ENCODE measurements around the gene CPLANE1. TPM values are rescaled to one million over a fixed set of nuclear protein-coding genes. Genes with fewer than 3 reads are reported as not detected.
"Not testable (repeated sequence)": the region's sequence is repeated elsewhere in the genome, so short reads cannot be mapped to it uniquely, and the experiment has no call there.

CPLANE1 gene
- 0.05 and 0.97 TPM in 2 replicates for total RNA-seq (2014; rRNA removed; shearing (Covaris generic))

DNA sequence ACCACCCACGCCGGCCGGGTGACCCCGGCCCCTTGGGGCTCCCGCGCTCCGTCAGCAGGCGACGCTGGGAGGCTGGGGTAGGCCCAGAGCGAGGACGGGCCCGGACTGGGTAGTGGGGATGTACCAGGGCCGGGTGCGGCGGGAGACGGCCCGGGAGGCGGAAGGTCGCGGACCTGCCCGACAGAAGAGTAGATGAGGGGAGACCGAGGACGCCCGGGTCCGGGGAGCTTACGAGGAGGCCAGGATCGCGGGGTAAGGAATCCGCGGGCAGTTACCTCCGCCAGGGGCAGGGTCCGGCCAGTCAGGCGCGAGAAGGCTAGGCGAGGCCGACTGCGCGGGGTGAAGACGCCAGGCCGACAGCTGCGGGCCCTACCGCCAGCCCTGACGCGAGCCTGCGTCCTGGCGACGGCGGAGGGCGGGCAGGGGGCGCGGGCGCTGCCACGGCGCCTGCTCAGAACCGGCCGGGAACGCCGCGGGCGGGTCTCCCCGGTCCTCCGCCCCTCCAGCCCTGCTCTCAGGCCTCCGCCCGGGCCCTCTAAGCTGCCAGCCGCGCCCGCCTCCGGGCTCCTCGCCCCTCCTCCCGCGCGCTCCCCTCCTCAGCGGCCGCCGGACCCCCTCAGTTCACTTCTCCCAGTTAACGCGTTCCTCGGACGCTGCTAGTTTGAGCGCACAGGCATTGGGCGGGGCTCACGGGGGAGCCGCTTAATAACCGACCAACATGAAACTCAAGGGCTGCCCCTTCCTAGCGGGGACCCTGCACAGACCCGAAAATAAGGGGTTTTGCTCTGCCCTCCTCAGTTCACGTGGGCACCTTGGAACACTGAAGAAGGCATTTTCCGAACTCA is at the start of gene CPLANE1:
Gene CPLANE1, minus strand, starts transcription at position 407 of the 845 bp plus-strand sequence. CDS start 1,678 bp downstream, outside the sequence.
- DNase-seq (ENCODE audit: low spot score) = peak; percentile 4

GRCh38 chr5:37296313-37296712 is 47.1 kb upstream of the CPLANE1 start:
- not testable (repeated sequence) for DNase-seq (ENCODE audit: low spot score)

DNA sequence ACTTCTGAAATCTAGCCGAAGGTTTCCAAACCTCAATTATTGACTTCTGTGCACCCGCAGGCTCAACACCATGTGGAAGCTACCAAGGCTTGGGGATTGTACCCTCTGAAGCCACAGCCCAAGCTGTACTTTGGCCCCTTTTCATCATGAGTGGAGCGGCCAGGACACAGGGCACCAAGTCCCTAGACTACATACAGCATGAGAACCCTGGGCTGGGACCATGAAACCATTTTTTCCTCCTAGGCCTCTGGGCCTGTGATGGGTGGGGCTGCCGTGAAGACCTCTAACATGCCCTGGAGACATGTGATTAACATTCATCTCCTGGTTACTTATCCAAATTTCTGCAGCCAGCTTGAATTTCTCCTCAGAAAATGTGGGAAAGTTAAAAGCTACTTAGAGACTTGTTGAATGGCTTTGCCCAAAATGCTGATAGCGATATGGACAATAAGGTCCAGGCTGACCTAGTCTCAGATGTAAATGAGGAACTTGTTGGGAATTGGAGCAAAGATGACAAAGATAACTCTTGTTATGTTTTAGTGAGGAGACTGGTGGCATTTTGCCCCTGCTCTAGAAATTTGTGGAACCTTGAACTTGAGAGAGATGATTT is 34.1 kb upstream of the CPLANE1 start:
- no peak for DNase-seq (ENCODE audit: low spot score)

DNA sequence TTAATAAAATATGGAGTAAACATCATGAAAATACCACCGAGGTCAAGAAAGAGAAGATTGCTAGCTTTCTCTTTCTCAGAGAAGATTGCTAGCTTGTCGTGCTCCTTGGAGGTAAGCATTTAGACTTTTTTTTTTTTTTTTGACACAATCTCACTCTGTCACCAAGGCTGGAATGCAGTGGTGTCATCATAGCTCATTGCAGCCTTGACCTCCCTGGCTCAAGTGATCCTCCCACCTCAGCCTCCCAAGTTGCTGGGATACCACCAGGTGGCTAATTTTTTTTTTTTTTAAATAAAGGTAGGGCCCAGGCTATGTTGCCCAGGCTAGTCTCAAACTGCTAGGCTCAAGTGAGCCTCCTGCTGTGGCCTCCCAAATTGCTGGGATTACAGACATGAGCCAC is 26.3 kb upstream of the CPLANE1 start:
- DNase-seq (ENCODE audit: low spot score) = no peak

DNA sequence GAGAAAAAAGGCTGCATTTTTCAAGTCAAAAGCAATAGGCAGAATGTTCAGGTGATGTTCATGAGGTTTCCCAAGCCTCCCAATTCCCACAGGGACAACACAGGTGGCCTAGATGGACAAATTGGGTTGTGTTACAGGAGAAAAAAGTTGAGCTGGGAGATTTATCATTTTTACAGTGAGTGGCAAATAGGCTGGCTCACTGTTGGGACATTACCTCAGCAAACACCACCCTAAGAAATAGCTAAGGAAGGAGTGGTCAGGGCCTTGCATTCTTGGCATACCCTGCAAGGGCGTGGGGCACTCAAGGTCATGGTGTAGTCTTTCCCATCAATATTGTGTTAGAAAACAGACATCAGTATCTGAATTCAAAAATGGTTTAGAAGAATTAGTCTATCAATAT is 23.3 kb upstream of the CPLANE1 start:
- peak; percentile 65 for DNase-seq (ENCODE audit: low spot score)

- DNase-seq (ENCODE audit: low spot score) = not testable (repeated sequence)
Measured at GRCh38 chr5:37268100-37268499, 18.9 kb upstream of the CPLANE1 start.

- no peak for DNase-seq (ENCODE audit: low spot score)
Measured at GRCh38 chr5:37255774-37256358, 6.7 kb upstream of the CPLANE1 start.

DNA sequence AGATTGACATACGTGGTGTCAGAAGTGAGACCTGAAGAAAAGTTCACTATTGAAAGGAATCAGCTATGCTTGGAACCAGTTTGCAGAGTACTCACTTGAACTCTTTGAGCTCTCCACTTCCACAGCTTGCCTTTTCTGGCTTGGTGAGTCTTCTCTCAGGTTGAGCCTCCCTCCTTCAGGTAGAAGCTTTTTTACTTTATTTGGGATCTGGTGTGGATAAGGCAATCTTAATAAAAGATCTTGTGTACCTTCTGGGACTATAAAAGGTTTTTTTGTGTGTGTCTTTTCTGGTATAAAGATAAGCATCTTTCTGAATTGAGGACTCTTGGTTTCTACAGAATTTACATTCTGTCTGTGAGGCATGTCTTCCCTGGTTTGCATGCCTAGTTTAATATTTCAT is 5.4 kb upstream of the CPLANE1 start:
- no peak for DNase-seq (ENCODE audit: low spot score)

DNA sequence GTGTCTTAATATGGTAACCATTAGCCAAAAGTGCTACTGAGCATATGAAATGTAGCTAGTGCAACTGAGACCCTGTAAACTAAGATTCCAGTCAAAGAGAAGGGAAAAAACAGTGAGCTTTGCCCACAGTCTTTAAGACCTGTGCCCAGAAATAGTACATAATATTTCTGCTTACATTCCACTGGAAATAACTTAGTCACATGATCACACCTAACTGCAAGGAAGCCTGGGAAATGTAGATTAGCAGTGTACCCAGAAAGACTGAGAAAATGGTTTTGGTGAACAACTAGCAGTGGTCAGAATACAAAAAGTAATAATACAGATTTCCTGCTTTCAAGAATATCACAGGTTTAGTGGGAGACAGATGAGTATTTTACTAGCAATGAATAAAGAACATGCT is 2.5 kb upstream of the CPLANE1 start:
- DNase-seq (ENCODE audit: low spot score) = no peak

GRCh38 chr5:37249815-37250164 is 614 bp upstream of the CPLANE1 start:
- DNase-seq (ENCODE audit: low spot score) = no peak

GRCh38 chr5:37248421-37248969 is 681 bp downstream of the CPLANE1 start:
- no peak for DNase-seq (ENCODE audit: low spot score)

- no peak for DNase-seq (ENCODE audit: low spot score)
Measured at GRCh38 chr5:37247496-37247895, 1.7 kb downstream of the CPLANE1 start.

DNA sequence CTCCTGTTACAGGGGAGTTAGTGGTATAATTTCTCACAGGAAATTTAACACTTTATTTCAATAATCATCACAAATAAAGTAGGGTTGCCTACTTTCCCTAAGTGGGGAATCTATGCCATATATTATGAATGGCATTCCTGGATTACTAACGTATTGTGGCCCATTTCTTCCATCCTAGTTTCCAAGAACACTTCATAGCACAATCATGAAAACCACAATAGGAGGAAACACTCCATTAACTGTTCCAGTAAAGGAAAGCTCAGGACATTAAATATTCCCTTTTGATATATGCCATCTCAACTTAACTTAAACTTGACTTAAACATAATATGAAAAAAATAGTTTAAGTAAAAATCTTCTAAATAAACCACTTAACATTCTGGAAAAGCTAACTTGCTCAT is 2.1 kb downstream of the CPLANE1 start:
- no peak for DNase-seq (ENCODE audit: low spot score)

- no peak for DNase-seq (ENCODE audit: low spot score)
Measured at GRCh38 chr5:37234288-37234687, 14.9 kb downstream of the CPLANE1 start.

DNA sequence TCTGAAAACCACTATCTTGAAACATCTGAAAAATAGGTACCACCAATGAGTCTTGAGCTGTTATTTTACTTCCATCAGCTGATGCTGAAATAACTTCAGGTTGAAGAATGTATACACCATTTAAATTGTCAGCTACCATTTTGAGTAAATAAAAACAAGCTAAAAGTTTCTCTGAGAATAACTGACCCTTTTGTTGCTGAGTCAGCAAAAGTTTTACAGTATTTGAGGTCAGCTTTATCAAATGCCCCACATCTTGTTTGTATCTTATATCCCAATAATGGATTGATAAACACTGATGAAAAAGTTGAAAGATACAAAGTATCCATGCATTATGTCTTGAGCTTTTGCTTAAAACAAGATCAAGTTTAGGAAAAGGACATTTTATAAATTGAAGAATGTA is 22.8 kb downstream of the CPLANE1 start:
- no peak for DNase-seq (ENCODE audit: low spot score)

GRCh38 chr5:37222181-37222580 is 27.0 kb downstream of the CPLANE1 start:
- no peak for DNase-seq (ENCODE audit: low spot score)

- not testable (repeated sequence) for DNase-seq (ENCODE audit: low spot score)
Measured at GRCh38 chr5:37220426-37220825, 28.8 kb downstream of the CPLANE1 start.

DNA sequence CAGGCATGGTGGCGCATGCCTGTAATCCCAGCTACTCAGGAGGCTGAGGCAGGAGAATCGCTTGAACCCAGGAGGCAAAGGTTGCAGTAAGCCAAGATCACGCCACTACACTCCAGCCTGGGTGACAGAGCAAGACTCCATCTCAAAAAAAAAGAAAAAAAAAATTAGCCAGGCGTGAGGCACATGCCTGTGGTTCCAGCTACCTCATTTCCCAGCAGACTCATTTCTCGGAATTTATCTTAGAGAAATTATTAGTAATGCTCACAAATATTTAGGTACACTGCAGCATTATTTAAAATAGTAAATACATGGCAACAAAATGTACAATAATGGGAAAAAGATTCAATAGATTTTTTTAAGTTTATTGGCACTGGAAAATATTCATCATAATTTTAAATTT is 29.8 kb downstream of the CPLANE1 start:
- DNase-seq (ENCODE audit: low spot score) = not testable (repeated sequence)

DNA sequence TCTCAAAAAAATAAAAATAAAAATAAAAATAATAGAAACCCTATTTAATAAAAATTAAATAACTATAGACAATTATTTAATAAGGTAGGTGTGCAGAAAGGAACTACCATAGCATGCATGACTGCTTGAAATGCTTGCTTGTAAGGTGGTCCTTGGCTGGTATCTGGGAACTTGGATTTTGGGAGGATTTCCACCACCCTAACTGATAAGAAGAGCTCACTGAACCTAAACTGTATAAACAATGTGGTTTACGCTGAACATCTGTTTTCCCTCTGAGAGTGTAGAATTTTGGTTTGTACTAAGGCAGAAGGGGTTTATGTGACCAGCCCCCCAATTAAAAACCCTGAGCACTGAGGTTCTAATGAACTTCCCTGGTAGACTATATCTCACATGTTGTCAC is 31.2 kb downstream of the CPLANE1 start:
- no peak for DNase-seq (ENCODE audit: low spot score)

DNA sequence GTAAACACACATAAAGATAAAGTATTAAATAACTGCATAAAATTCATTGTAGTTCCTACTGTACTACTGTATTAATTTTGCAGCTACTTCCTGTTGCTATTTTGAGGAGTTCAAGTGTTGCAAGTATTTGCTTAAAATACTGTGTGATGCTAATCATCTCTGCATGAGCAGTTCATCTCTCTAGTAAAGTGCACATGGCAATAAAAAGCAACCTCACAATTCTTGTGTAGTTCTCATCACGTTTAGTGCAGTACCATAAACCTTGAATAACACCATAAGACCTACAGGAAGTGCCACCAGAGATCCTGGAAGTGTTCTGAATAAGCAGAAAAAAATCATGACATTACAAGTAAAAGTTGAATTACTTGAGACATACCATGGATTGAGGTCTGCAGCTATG is 34.6 kb downstream of the CPLANE1 start:
- DNase-seq (ENCODE audit: low spot score) = no peak

- peak; percentile 34 for DNase-seq (ENCODE audit: low spot score)
Measured at GRCh38 chr5:37212096-37212495, 37.1 kb downstream of the CPLANE1 start.

DNA sequence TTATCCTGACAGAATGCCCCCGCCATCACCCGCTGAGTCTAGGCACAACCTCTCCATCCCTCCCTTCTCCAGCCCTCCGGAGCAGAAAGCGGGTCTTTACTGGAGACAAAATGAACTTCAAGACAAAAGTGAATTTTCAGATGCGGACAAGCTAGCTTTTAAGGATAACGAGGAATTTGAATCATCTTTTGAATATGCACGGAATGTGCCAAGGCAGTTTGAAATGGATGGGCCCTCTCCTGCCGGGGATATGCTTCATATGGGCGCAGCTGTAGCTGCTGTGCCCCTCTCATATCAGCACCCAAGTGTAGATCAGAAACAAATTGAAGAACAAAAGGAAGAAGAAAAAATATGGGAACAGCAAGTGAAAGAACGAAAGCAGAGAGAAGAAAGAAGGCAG is 37.5 kb downstream of the CPLANE1 start:
- no peak for DNase-seq (ENCODE audit: low spot score)
